ENCODE measurements around the gene ASS1.

Gene ASS1

GRCh38 chr9:130419521-130420035 lies 25.2 kb upstream of the ASS1 start:
- DNase-seq (ENCODE audit: low read depth), result no peak

DNA sequence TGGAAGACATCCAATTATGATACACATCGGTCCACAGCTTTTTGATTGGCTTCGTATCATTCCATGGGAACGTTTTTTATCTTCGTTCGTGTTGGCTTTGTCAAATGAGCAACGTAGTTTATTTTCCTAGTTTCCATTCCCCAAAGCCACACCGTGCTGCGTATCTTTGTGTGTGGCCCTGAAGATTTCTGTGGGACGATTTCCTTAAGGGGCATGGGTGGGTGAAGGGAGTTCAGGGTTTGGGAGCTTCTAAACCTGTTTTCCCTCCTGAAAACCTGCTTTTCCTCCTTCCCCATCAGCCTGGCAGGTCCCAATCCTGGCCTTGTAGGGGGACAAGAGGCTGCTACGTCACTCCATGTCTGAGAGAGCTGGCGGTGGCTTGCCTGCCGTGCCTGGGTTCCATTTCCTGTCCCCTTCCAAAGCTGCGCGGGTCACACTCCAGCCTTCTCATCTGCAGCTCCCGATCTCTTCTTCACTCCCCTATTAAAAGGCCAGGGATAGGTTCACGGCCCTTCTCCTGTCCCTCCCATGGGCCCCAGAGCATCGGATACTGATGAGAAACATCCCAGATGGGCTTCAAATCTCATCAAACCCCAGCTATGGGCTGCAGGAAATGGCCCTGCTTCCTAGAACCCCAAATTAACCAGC lies 23.5 kb upstream of the ASS1 start:
- DNase-seq (ENCODE audit: low read depth), result no peak

DNA sequence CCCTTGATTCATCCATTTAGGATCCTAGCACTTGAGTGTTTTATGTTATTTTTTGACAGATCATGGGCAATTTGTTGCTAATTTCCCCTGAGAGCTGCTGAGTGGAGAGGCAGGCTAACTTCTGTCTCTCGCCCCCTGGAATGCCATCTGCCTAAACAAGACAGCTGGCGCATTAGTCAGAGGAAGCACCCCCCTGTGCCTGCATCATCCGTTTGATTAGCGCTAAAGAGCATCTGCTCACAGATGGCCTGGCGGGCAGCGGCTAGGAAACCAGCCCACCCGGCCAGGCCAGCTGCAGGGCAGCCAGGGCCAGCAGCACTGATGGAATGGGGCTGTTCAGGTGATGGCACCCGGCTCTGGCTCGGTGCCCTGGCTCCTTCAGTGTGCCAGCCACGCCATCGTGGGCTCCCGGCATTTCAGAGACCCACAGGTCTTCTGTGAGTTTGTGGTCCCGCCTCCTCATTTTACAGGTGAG lies 22.9 kb upstream of the ASS1 start:
- peak; percentile 91 for DNase-seq (ENCODE audit: low read depth)

DNA sequence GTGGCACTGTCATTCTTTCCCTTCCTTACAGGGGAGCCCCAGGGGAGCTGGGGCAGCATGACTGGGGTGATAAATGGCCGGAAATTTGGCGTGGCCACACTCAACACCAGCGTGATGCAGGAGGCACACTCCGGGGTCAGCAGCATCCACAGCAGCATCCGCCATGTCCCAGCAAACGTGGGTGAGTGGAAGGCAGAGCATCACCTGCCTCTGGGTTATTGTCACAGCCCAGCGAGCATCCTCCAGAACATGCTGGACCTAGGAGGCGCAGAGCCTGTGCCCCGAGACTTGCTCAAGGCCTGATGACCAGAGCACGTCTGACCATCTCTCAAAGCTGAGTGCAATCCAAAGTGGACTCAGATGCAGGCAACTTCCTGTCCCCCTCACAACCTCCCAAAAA lies 22.2 kb upstream of the ASS1 start:
- no peak for DNase-seq (ENCODE audit: low read depth)

GRCh38 chr9:130423272-130423671 lies 21.5 kb upstream of the ASS1 start:
- DNase-seq (ENCODE audit: low read depth), result no peak

- no peak for DNase-seq (ENCODE audit: low read depth)
Observed at GRCh38 chr9:130424595-130425454, 19.9 kb upstream of the ASS1 start.

GRCh38 chr9:130425741-130426466 lies 18.9 kb upstream of the ASS1 start:
- DNase-seq (ENCODE audit: low read depth), result no peak

- no peak for DNase-seq (ENCODE audit: low read depth)
Observed at GRCh38 chr9:130426467-130426773, 18.3 kb upstream of the ASS1 start.

- peak; percentile 87 for DNase-seq (ENCODE audit: low read depth)
Observed at GRCh38 chr9:130426883-130427282, 17.9 kb upstream of the ASS1 start.

- no peak for DNase-seq (ENCODE audit: low read depth)
Observed at GRCh38 chr9:130427326-130427725, 17.4 kb upstream of the ASS1 start.

GRCh38 chr9:130428086-130428665 lies 16.6 kb upstream of the ASS1 start:
- DNase-seq (ENCODE audit: low read depth), result no peak

GRCh38 chr9:130429381-130429780 lies 15.4 kb upstream of the ASS1 start:
- DNase-seq (ENCODE audit: low read depth), result no peak

GRCh38 chr9:130429831-130430230 lies 14.9 kb upstream of the ASS1 start:
- no peak for DNase-seq (ENCODE audit: low read depth)

DNA sequence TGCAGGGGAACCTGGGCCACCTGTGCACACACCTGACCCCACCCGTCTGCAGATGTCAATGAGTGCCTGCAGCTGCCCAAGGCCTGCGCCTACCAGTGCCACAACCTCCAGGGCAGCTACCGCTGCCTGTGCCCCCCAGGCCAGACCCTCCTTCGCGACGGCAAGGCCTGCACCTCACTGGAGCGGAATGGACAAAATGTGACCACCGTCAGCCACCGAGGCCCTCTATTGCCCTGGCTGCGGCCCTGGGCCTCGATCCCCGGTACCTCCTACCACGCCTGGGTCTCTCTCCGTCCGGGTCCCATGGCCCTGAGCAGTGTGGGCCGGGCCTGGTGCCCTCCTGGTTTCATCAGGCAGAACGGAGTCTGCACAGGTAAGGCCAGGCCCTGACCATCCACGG lies 14.5 kb upstream of the ASS1 start:
- no peak for DNase-seq (ENCODE audit: low read depth)

DNA sequence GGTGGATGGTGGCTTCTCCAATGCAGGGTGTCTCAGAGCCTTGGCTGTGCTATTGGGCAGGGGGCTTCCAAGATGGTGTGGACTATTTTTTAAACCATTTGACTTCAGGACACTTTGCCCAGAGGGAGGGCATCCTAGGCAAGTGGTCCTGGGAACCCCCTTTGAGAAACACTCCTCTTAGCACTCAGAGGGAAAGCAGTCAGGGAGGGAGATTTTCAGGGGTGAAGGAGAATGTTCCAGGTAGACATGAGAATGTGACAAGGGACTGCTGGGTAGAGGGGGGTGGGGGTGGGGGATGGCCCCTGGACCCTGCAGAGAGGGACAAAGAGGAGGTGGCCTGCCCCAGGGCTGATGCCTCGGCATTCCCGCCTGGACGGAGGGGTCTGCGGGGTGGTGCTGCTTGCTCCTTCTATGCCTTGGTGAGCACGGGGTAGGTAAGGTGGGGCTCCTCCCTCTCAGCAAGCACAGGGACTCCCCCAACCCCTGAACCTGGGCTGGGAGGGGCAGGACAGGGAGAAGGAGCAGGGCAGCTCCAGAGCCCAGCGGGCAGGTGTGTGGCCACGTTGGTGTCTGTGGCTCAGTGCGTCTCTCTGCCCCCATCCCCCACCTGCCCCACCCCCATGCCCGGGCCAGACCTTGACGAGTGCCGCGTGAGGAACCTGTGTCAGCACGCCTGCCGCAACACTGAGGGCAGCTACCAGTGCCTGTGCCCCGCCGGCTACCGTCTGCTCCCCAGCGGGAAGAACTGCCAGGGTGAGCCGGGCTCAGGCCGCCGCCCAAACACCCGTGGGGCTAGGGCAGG lies 13.8 kb upstream of the ASS1 start:
- DNase-seq (ENCODE audit: low read depth), result no peak

DNA sequence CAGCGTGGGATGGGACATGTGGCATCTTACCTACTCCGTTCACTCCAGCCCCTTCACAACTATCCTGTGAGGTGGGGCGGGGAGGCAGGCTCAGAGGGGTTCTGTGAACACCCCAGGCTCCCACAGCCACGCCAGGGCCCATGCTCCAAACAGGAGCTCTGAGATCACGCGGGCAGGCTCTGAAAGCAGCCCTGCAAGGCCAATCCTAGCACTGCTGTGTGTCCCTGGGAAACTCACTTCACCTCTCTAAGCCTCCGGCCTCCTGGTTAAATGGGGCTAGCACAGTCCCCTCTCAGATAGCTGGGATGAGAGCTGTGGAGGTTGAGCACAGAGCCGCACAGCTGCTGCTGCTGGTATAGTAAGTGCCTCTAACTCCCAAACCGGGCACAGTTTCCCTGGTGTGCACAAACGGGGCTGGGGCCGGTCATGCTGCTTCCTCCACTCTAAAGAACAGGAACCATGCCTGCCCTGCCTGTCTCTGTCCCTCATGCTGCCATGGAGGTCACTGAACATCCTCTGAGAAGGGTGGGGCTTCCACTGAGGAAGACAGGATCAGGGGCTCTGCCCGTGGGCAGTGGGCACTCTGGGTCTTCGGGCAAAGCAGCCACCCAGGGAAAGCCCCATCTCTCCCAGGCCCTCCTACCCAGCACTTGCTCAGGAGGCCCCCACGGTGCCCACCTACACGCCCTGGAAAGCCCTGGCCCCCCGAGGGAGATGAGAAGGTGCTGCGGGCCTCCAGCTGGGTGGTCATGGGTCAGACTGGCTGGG lies 13.0 kb upstream of the ASS1 start:
- no peak for DNase-seq (ENCODE audit: low read depth)

DNA sequence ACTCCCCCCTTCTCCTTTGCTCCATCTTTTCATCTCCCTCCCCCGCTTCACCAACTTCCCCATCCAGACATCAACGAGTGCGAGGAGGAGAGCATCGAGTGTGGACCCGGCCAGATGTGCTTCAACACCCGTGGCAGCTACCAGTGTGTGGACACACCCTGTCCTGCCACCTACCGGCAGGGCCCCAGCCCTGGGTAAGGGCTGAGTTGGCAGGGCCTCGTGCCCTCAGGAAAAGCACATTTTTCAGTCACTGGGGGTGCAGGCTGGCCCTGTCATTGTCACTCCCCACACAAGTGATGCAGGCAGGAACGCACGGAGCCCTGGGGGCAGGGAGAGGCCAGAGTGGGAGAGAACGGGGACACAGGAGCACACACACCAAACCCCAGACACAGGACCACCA lies 12.4 kb upstream of the ASS1 start:
- DNase-seq (ENCODE audit: low read depth), result no peak

DNA sequence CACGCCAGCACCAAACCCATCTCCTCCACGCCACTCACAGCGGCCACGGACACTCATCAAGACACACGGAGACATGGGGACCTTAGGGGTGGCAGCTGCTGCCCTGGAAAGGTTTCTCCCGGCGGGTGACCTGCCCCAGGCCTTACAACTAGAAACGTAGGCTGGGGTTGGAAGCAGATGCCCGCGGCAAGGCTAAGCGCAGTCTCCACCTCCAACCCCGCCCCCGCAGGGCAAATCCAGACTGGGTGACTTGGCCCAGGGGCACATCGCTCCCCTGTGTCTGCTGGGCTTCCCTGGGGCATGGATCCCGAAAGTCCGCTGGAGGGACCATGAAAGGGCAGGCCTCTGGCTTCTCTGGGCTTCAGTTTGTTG lies 12.0 kb upstream of the ASS1 start:
- DNase-seq (ENCODE audit: low read depth), result no peak

DNA sequence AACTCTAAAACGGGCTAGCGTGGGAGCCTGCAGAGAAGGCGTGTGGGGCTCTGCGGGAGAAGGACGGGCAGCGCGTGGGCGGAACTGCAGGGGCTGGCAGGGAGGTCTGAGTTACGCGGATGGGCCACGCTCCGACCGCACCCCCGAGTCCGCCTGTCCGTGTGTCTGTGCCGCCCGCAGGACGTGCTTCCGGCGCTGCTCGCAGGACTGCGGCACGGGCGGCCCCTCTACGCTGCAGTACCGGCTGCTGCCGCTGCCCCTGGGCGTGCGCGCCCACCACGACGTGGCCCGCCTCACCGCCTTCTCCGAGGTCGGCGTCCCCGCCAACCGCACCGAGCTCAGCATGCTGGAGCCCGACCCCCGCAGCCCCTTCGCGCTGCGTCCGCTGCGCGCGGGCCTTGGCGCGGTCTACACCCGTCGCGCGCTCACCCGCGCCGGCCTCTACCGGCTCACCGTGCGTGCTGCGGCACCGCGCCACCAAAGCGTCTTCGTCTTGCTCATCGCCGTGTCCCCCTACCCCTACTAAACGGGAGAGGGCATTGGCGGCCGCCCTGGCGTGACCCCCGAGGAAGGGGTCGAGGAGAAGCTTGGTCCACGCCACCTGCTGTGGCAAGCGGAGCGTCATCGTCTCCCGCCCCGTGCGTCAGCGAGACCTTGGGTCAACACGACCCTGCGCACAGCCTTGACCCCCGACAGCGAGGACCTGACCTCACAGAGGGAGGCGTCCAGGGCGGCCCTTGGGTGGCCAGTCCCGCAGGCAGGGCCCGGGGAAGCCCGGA lies 11.4 kb upstream of the ASS1 start:
- DNase-seq (ENCODE audit: low read depth), result peak; percentile 65

DNA sequence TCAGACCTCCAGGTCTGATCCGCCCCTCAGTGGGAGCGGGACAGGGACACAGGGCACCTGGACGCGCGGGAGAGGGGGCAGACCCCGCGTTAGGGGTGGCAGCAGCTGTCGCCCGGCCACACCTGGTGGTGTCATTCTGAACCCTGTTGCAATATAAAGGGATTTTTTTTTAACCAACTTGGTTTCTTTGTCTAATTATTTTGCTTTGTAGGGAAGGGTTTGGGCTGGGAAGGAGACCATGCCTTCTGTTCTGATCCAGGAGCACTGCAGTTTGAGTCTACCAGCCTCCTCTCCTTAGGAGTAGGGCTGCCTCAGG lies 10.9 kb upstream of the ASS1 start:
- DNase-seq (ENCODE audit: low read depth), result no peak

All from EH (cell line).